NCI-H2196 (cell line): Measurements from ENCODE around the gene TRAF3IP3.

Experiments used
- DNase-seq: peaks from one replicate; lab custom pipeline; 2025; ENCODE audit not compliant: unreplicated experiment; lab: John Stamatoyannopoulos, UW

Gene TRAF3IP3

DNA sequence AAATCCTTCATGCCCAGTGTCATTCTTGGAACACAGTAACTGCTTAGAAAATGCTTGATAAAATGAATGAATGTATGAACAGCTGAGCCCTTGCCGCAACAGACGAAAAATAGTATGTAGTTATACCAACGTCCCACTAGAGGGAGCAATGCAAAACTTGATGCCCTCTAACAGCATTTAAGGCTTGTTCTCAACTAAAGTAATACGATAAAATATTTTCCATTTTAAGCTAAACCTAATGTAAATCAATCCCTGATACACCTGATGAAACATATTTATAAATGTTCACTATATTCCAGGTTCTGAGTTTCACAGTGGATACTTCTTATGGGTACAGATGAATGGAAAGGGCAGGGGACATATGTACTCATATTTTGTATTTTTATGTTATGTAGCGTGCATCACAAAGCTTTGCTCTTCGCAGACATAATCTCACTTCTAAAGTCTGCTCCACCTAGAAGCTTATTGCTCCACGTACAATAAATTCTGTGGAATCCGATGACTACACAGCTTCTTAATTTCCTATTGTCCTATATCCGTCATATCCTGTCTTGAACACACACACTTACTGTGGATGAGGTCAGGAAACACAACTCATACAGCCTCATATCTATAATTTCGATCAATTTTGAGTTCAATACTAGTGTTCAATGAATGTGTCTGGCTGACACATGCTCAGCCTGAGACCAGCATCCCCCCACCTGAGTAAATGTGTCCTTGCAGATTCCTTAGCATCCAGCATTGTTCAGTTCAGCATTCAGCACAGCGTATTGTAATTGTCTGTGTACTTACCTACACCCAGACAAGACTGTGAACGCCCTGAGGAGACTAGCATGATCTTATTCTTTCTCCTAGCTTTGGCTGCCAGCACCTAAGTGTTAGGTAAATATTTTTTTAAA is 67.5 kb downstream of the TRAF3IP3 start:
- DNase-seq = peak; percentile 21

GRCh38 chr1:209825591-209826434 is 70.0 kb downstream of the TRAF3IP3 start:
- DNase-seq = no peak

GRCh38 chr1:209827384-209828262 is 71.8 kb downstream of the TRAF3IP3 start, which contains the start of gene UTP25:
Gene UTP25, plus strand, starts transcription at chr1:209827972. Its CDS starts 92 bp downstream, at chr1:209828064.
- DNase-seq = peak; percentile 93

DNA sequence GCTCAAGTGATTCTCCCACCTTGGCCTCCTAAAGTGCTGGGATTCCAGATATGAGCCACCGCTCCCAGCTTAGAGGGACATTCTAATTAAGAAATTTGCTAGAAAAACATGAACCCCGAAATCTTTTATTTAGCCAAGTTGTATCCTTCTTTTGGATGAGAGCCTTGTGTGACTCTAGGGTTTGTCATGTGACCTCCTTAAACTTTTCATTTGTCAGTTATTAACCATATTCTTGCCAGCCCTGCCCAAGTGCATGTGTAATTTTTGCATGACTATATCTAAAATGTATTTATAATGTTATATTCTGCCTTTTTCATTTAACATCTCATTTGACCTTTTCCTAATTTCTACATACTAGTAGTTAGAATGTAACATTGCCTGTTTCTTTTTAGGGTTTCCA is 73.9 kb downstream of the TRAF3IP3 start:
- DNase-seq = no peak

- no peak for DNase-seq
Observed at GRCh38 chr1:209830722-209831121, 74.9 kb downstream of the TRAF3IP3 start.

GRCh38 chr1:209831615-209832014 is 75.8 kb downstream of the TRAF3IP3 start:
- no peak for DNase-seq
